ENCODE results near the gene ASB2. TPM values are rescaled to one million over a fixed set of nuclear protein-coding genes. Genes with fewer than 3 reads are reported as not detected.

ASB2 gene
- total and polyA plus RNA-seq, 10 donors, result 6.6 to 18.0 (median 11.3) TPM

GRCh38 chr14:93952829-93953228 is 23.5 kb downstream of the ASB2 start:
- WGBS, 5 donors, result 63 to 95% (median 78%) methylated on average over 3 of the region's 3 CpGs
- Histone ChIP-seq H3K27ac (no peak overlapping the region), H3K36me3 (peaks cover 0 to 21% (median 3%) of the 10 kb centered on the region in 6 donors), H3K9me3 (no peaks in the 10 kb centered on the region), H3K27me3 (replicated peaks in 1 of 7) (no peaks in the 10 kb centered on the region), H3K4me3 (no peak overlapping the region), H3K4me1 (peaks cover 27 to 66% (median 49%) of the 10 kb centered on the region in 6 donors)
- DNase-seq, result no peak
- TF ChIP-seq, protein P1, sequence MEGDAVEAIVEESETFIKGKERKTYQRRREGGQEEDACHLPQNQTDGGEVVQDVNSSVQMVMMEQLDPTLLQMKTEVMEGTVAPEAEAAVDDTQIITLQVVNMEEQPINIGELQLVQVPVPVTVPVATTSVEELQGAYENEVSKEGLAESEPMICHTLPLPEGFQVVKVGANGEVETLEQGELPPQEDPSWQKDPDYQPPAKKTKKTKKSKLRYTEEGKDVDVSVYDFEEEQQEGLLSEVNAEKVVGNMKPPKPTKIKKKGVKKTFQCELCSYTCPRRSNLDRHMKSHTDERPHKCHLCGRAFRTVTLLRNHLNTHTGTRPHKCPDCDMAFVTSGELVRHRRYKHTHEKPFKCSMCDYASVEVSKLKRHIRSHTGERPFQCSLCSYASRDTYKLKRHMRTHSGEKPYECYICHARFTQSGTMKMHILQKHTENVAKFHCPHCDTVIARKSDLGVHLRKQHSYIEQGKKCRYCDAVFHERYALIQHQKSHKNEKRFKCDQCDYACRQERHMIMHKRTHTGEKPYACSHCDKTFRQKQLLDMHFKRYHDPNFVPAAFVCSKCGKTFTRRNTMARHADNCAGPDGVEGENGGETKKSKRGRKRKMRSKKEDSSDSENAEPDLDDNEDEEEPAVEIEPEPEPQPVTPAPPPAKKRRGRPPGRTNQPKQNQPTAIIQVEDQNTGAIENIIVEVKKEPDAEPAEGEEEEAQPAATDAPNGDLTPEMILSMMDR (IDR thresholded peaks at IDR 0.05 in 8 of 11, conservative IDR thresholded peaks at IDR 0.05 in 3 of 11), result peak in 1 of 11 experiments; percentile 3
- TF ChIP-seq POLR2AphosphoS5 (IDR thresholded peaks at IDR 0.05) (no peak), POLR2A (IDR thresholded peaks at IDR 0.05) (no peak)
- intact Hi-C loops (cut with DNase I; ENCODE audit: low total_unique reads), result no loop called here

- intact Hi-C loops (cut with DNase I; ENCODE audit: low total_unique reads), result no loop called here
- no peak for DNase-seq
- H3K36me3 ChIP-seq, result peaks cover 0 to 28% (median 4%) of the 10 kb centered on the region in 6 donors
- H3K9me3 ChIP-seq, result no peaks in the 10 kb centered on the region
- no peak for TF ChIP-seq POLR2AphosphoS5 (IDR thresholded peaks at IDR 0.05)
- TF ChIP-seq POLR2A (IDR thresholded peaks at IDR 0.05), result no peak
- TF ChIP-seq, protein P1 (IDR thresholded peaks at IDR 0.05 in 8 of 11, conservative IDR thresholded peaks at IDR 0.05 in 3 of 11), result no peak
- H3K4me1 ChIP-seq, result peaks cover 23 to 57% (median 39%) of the 10 kb centered on the region in 6 donors
- peak overlapping the region in 1 of 8 donors; percentile 4 for H3K27ac ChIP-seq
- WGBS, 5 donors, result 40 to 85% (median 73%) methylated on average over 5 to 7 of the region's 7 CpGs
- H3K27me3 ChIP-seq (replicated peaks in 1 of 7), result no peaks in the 10 kb centered on the region
- no peak overlapping the region for H3K4me3 ChIP-seq
Measured at GRCh38 chr14:93951635-93952540, 24.5 kb downstream of the ASB2 start.

DNA sequence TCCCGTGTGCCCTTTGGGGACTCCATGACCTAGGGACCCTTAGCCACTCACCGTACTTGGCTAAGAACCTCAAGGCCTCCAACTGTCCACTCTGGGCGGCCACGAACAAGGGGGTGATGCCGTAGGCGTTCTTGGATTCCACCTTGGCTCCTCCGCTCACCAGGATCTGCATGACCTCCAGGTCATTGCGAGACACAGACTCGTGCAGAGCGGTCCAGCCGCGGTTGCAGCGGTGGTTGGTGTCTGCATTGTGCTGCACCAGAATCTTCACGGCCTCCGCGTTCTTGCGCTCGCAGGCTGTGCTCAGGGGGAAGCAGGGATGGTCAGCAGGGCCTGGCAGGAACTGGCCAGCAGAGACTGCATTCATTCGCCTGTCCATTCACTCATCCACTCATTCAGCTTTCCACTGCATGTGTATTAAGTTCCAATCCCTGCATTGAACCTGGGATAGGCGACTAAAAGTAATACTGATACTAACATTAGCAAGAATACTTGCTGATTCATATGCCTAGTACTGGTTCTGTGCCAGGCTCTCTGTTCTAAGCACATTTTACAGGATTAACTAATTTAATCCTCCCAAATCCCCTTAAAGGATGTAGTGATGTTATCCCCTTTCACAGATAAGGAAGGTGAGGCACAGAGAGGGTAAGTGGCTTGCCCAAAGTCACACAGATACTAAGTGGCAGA is 25.3 kb downstream of the ASB2 start:
- intact Hi-C loops (cut with DNase I; ENCODE audit: low total_unique reads), result no loop called here
- DNase-seq, result no peak
- no peak overlapping the region for H3K4me3 ChIP-seq
- H3K27ac ChIP-seq, result no peak overlapping the region
- no peaks in the 10 kb centered on the region for H3K27me3 ChIP-seq (replicated peaks in 1 of 7)
- TF ChIP-seq POLR2A (IDR thresholded peaks at IDR 0.05), result no peak
- TF ChIP-seq, protein P1 (IDR thresholded peaks at IDR 0.05 in 8 of 11, conservative IDR thresholded peaks at IDR 0.05 in 3 of 11), result no peak
- TF ChIP-seq POLR2AphosphoS5 (IDR thresholded peaks at IDR 0.05), result no peak
- peaks cover 0 to 36% (median 9%) of the 10 kb centered on the region in 6 donors for H3K36me3 ChIP-seq
- peaks cover 15 to 49% (median 31%) of the 10 kb centered on the region in 6 donors for H3K4me1 ChIP-seq
- 82 to 90% (median 89%) methylated on average over 20 of the region's 20 CpGs for WGBS, 5 donors
- no peaks in the 10 kb centered on the region for H3K9me3 ChIP-seq
